AG08396 (cell line): ENCODE measurements around the gene GRK1.

Source experiments
- DNase-seq: peaks from one replicate; pipeline ENCODE4 v3.0.0; 2012; ENCODE audit warnings: low spot score, mixed read lengths

Gene GRK1

GRCh38 chr13:113632706-113633484, 34.1 kb upstream of the GRK1 start:
- no peak for DNase-seq

- DNase-seq = no peak
Measured at GRCh38 chr13:113633485-113633873, 33.5 kb upstream of the GRK1 start.

GRCh38 chr13:113634279-113635047, 32.6 kb upstream of the GRK1 start:
- no peak for DNase-seq

GRCh38 chr13:113635048-113635420, 32.0 kb upstream of the GRK1 start:
- no peak for DNase-seq

GRCh38 chr13:113635709-113636108, 31.3 kb upstream of the GRK1 start:
- DNase-seq = no peak

- no peak for DNase-seq
Measured at GRCh38 chr13:113636266-113636963, 30.6 kb upstream of the GRK1 start.

GRCh38 chr13:113637262-113638160, 29.5 kb upstream of the GRK1 start:
- DNase-seq = no peak

GRCh38 chr13:113638173-113638746, 28.8 kb upstream of the GRK1 start:
- no peak for DNase-seq

- no peak for DNase-seq
Measured at GRCh38 chr13:113638806-113639205, 28.2 kb upstream of the GRK1 start.

GRCh38 chr13:113639616-113640262, 27.3 kb upstream of the GRK1 start:
- no peak for DNase-seq

- DNase-seq = no peak
Measured at GRCh38 chr13:113641426-113641825, 25.6 kb upstream of the GRK1 start.

- DNase-seq = no peak
Measured at GRCh38 chr13:113642563-113642962, 24.5 kb upstream of the GRK1 start.

- no peak for DNase-seq
Measured at GRCh38 chr13:113643593-113643992, 23.4 kb upstream of the GRK1 start.

- no peak for DNase-seq
Measured at GRCh38 chr13:113644800-113645199, 22.2 kb upstream of the GRK1 start.

GRCh38 chr13:113645329-113645728, 21.7 kb upstream of the GRK1 start:
- no peak for DNase-seq

GRCh38 chr13:113646376-113646775, 20.6 kb upstream of the GRK1 start:
- DNase-seq = no peak

- DNase-seq = no peak
Measured at GRCh38 chr13:113646921-113647340, 20.1 kb upstream of the GRK1 start.

GRCh38 chr13:113647351-113648215, 19.4 kb upstream of the GRK1 start:
- peak; percentile 52 for DNase-seq

- no peak for DNase-seq
Measured at GRCh38 chr13:113648216-113648610, 18.8 kb upstream of the GRK1 start.

- DNase-seq = no peak
Measured at GRCh38 chr13:113649212-113649611, 17.8 kb upstream of the GRK1 start.
